GM12873 (cell line): Measurements from ENCODE around the gene FANCE.

Experiments used
- TF ChIP-seq, protein P1 (sequence below): IDR thresholded peaks from 2 replicates; pipeline ENCODE4 v1.5.1; 2012; ENCODE audit warnings: low read depth, mild to moderate bottlenecking, moderate library complexity, low read length, control low read depth; ENCODE audit not compliant: insufficient read depth; ENCODE audit errors: missing control alignments

FANCE gene, protein sequence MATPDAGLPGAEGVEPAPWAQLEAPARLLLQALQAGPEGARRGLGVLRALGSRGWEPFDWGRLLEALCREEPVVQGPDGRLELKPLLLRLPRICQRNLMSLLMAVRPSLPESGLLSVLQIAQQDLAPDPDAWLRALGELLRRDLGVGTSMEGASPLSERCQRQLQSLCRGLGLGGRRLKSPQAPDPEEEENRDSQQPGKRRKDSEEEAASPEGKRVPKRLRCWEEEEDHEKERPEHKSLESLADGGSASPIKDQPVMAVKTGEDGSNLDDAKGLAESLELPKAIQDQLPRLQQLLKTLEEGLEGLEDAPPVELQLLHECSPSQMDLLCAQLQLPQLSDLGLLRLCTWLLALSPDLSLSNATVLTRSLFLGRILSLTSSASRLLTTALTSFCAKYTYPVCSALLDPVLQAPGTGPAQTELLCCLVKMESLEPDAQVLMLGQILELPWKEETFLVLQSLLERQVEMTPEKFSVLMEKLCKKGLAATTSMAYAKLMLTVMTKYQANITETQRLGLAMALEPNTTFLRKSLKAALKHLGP

DNA sequence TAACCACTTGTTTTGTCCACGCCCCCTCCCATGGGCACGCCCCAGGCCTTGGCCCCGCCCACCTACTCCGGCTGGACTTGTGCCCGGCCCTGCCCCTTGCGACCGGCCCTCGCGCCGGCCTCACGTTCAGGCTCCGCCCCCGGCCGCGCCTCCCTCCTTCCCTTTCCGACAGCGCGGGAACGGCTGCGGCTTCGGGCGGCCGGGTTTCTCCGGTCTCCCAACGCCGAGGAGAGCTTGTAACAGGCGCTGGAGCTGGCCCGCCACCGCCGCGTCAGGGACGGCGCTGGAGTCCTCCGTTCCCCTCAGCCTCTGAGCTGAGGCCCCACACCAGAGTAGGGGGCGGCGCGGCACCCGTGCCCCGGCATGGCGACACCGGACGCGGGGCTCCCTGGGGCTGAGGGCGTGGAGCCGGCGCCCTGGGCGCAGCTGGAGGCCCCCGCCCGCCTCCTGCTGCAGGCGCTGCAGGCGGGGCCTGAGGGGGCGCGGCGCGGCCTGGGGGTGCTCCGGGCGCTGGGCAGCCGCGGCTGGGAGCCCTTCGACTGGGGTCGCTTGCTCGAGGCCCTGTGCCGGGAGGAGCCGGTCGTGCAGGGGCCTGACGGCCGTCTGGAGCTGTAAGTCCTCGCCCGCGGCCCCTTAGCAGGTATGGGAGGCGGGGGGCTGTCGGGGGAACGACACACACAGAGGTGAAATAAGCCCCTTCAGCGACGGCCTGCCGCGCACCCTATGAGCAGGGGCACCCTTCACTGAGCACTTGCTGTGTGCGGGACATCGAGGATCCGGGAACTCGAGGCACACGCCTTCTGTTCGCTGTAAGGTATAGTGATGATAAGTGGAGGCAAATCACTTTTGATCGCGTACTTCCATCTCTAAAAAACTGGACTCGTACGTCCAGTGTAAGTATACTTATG, at the start of gene FANCE:
Gene FANCE, plus strand, starts transcription at position 156 of the 908 bp plus-strand sequence. Its CDS starts 208 bp downstream, at position 364.
- TF ChIP-seq, protein P1, sequence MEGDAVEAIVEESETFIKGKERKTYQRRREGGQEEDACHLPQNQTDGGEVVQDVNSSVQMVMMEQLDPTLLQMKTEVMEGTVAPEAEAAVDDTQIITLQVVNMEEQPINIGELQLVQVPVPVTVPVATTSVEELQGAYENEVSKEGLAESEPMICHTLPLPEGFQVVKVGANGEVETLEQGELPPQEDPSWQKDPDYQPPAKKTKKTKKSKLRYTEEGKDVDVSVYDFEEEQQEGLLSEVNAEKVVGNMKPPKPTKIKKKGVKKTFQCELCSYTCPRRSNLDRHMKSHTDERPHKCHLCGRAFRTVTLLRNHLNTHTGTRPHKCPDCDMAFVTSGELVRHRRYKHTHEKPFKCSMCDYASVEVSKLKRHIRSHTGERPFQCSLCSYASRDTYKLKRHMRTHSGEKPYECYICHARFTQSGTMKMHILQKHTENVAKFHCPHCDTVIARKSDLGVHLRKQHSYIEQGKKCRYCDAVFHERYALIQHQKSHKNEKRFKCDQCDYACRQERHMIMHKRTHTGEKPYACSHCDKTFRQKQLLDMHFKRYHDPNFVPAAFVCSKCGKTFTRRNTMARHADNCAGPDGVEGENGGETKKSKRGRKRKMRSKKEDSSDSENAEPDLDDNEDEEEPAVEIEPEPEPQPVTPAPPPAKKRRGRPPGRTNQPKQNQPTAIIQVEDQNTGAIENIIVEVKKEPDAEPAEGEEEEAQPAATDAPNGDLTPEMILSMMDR = no peak

DNA sequence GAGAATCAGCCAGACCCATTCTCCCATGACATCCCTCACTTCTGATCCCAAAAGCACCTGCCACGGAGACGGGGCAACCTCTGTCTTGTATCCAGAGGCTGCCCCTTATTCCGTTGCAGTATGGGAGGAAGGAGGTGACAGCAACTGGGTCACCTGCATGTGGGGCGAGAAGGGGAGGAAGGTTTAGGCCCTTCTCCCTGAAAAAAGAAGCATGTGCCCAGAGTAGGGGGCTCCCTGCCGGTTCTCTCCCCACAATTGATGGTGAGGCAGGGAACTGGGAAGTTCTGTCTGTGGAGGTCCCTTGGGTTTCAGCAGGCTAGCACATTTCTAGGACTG, 49.3 kb upstream of the FANCE start:
- TF ChIP-seq, protein P1 = no peak

DNA sequence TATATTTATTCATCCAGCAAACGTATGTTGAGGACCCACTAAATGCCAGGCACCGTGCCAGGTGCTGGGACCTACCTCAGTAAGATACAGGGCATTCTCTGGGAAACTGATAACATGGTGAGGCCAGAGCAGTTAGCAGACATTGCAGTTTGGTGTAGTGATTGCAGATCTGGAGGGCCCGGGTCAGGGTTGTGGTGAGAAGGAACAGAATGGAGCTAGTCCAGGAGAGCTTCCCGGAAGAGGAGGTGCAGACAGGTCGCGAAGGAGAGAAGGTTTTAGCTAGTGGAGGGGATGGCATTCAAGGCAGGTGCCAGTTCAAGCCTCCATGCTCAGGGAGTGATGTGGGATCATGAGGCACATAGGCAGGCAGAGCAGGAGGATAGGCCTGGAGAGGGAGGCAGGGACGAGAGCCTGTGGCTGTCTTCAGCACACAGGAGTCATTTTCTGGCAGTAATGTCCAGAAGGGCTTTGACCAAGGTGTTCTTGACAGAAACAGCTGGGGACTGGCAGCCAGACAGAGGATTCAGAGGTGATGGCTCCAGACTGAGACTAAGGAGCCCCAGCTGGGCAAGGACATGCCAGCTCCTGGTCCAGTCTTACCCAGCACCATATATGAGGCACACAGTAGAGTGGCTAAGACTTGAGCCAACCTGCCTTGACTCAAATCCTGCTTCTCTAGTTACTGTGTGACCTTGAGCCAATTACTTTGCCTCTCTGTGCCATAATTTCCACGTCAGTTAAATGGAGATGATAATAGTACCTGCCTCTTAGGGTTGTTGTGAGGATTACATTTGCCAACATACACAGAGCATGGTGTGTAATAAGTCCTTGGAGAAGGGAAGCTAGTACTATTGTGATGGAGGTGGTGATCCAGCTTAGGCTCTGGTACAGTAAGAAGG, 48.3 kb upstream of the FANCE start:
- TF ChIP-seq, protein P1 = no peak

DNA sequence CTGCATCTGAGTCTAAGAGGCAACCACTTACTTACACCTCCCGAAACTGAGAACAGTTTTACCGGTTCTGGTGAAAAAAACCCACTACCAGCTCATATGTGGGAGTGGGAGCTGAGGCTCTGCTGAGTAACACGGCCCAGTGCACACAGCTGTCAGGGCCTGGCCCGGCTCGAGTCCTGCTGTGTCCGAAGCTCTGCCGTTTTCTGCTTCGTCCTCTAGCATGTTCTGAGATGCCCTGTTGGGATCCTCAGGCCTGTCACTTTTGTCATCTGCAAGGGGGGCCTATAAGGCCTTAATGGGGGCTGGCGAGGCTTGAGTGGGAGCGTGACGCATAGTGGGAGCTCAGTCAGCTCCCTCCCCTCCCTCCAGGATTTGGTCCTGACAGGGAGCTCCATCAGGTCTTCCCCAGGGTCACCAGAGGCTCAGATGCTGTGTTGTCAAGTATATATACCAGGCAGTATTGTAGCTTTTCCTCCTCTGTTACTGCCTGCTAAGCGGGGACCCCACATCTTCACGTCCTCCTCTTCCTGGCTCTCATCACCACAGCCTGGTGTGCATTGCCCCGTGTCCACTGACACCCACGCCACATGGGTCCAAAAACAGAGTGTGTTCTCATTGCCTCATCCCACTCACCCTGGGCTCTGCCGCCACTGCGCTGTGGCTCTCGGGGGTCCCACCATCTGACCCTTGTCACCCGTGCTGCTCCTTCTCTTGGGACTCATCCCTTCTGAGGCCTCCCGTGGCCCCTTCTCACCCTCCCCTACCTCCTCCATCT, 45.2 kb upstream of the FANCE start:
- TF ChIP-seq, protein P1 = no peak

DNA sequence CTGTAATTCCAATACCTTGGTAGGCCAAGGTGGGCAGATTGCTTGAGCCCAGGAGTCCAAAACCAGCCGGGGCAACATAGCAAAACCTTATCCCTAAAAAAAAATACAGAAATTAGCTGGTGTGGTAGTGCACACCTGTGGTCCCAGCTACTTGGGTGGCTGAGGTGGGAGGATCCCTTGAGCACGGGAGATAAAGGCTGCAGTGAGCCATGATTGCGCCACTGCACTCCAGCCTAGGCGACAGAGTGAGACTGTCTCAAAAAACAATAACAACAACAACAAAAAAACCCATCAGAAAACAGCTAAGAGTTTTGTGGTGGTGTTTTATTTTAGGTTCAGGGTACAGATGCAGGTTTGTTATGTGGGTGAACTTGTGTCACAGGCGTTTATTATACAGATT, 42.9 kb upstream of the FANCE start:
- TF ChIP-seq, protein P1 = no peak

DNA sequence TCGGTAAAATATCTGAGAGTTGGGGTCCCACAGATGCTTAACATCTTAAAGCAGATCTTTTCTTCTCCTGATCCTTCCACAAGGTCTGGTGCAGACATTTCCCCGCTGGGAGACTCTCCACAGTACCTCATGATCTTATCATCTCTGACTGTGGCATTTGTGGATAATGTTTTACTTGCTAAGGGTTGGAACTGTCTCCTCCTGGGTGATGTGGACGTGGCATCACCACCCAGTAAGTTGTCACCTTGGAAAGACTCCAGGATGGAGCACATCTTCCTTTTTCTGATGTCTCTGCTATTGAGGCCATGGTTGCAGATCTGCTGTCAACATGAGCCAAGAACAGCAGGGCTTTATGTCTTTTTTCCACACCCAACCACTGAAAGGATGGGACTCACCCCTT, 42.0 kb upstream of the FANCE start:
- TF ChIP-seq, protein P1 = no peak
